ENCODE data around the gene FRMD3.
"Not testable (repeated sequence)": the region's sequence is repeated elsewhere in the genome, so short reads cannot be mapped to it uniquely, and the experiment has no call there.

FRMD3 gene

GRCh38 chr9:83521411-83521810 lies 16.8 kb downstream of the FRMD3 start:
- no peak for DNase-seq

DNA sequence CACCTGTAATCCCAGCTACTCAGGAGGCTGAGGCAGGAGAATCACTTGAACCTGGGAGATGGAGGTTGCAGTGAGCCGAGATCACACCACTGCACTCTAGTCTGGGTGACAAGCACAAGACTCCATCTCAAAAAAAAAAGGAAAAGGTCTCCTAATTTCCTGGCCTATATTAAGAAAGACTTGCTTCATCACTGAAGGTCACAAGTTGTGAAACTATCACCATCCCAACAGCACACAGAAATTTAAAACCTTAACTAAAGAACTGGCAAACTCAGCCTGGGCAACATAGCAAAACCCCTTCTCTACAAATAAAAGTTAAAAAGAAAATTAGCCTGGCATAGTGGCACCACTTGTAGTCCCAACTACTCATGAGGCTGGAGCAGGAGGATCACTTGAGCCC lies 17.2 kb downstream of the FRMD3 start:
- DNase-seq: no peak

GRCh38 chr9:83520292-83520691 lies 17.9 kb downstream of the FRMD3 start:
- DNase-seq: no peak

GRCh38 chr9:83517980-83518379 lies 20.2 kb downstream of the FRMD3 start:
- DNase-seq: not testable (repeated sequence)

DNA sequence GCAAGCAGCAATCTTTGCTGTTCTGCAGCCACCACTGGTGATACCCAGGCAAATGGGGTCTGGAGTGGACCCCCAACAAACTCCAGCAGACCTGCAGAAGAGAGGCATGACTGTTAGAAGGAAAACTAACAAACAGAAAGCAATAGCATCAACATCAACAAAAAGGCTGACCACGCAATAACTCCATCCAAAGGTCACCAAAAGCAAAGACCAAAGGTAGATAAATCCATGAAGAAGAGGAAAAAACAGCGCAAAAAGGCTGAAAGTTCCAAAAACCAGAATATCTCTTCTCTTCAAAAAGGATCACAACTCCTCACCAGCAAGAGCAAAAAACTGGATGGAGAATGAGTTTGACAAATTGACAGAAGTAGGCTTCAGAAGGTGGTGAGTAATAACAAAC lies 23.4 kb downstream of the FRMD3 start:
- no peak for DNase-seq

DNA sequence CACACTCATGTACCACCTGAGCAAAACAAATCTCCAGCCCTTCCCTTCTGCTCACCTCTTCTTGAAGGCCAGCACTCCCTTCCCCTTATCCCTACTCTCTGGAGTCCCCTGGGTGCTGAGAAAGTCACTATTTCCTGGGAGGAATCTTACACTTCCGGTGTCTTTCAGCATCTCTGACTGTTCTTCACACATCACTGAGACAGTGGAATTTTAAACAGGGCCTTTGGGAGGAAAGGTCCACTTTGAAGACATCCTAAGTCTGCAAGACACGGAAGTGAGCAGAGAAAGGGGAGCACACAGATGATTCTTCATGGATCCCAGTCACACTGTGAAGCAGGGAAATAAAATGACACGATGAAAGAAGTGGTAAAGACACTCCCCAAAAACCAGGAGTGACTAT lies 25.6 kb downstream of the FRMD3 start:
- DNase-seq: no peak

- no peak for DNase-seq
These were observed 27.1 kb downstream of the FRMD3 start for GRCh38 chr9:83511051-83511450.

DNA sequence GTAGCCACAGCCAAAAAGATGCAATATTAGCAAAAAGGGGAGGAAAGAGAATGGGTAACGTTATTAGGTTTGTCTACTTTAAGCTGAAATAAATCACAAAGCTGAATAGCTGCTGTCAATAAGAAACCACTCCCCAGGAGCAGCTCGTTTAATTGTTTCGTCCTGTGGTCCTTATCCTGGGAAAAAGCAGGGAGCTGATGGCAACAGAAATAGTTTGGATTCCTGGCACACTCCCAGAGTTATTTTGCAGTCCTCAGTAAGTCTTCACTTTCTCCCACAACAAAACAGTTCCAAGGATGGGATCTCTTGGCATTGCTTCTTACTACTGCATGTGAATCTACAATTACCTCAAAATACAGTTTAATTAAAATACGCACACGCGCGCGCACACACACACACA lies 28.8 kb downstream of the FRMD3 start:
- DNase-seq: no peak

DNA sequence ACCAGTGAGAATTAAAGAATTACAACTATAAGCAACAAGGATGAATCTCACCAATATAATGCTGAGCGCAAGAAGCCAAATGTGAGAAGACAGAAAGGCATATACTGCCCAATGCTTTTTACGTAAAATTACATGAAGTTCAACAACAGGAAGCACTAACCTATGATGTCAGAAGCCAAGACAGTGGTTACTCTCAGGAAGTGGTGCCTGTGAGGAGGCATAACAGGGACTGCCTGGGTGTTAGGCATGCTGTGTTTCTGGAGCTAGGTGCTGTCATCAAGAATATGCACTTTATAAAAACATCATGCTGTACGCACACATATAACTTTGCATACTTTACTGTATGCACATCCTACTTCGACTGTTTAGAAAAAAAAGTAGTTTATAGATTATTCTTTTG lies 30.1 kb downstream of the FRMD3 start:
- DNase-seq: no peak

- DNase-seq: no peak
These were observed 32.9 kb downstream of the FRMD3 start for GRCh38 chr9:83505282-83505681.

- DNase-seq: no peak
These were observed 34.3 kb downstream of the FRMD3 start for GRCh38 chr9:83503866-83504265.

GRCh38 chr9:83501565-83501964 lies 36.6 kb downstream of the FRMD3 start:
- no peak for DNase-seq

DNA sequence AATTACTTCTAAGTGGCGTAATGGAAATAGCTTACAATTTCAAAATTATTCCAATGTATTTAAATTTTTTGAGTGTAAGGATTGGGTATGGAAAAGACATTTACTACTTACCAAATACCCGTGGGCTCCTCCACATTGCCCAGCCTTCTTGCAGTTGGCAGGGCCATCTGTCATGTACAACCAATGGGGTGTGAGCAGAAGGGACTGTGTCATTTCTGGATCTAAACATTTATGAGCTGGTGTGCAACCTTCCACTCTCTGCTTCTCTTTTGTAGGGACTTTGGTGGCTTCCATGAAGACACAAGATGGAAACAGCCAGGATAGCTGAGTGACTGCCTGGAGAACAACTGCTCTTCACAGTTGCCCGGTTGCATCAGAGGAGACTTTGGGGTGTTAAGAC lies 40.8 kb downstream of the FRMD3 start:
- no peak for DNase-seq

- DNase-seq: no peak
These were observed 46.2 kb downstream of the FRMD3 start for GRCh38 chr9:83491995-83492394.

GRCh38 chr9:83491413-83491812 lies 46.8 kb downstream of the FRMD3 start:
- DNase-seq: no peak

DNA sequence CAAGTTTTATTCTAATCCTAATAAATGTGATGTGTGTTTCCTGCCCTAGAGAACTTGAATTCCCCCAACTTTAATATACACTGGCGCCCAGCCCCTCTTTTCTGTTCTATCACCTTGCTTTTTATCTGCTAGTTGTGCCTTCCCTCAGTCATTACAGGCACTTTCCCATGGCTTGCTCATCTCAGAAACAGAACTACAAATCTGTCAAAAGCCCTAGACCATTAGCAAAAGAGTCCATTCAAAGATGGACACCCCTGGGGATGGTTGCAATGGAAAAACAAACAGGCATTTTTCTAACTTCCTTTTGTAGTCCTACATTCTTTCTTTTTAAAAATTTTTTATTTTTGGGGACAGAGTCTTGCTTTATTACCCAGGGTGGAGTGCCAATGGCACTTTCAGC lies 48.2 kb downstream of the FRMD3 start:
- DNase-seq: no peak

DNA sequence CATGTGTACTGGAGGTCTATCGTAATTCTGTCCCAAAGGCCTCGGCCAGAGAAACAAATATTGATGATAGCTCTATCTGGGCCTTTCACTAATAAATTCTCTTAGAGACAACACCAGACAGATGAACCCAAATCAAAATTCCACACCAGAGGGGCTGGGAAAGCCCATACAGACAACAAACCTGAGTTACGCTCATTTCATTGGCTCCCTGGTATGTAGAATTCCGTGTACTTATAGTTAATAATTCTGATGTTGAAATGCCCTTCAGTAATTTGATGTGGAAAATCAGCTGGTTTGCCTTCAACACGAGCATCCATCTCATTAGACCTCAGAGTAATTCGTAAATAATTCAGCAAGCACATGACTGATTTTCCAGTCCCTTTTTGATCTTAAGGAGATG lies 53.2 kb downstream of the FRMD3 start:
- DNase-seq: no peak

- no peak for DNase-seq
These were observed 55.0 kb downstream of the FRMD3 start for GRCh38 chr9:83483223-83483622.

- DNase-seq: no peak
These were observed 58.4 kb downstream of the FRMD3 start for GRCh38 chr9:83479765-83480164.

- DNase-seq: no peak
These were observed 60.6 kb downstream of the FRMD3 start for GRCh38 chr9:83477571-83477970.

- no peak for DNase-seq
These were observed 61.1 kb downstream of the FRMD3 start for GRCh38 chr9:83477120-83477519.

- no peak for DNase-seq
These were observed 61.7 kb downstream of the FRMD3 start for GRCh38 chr9:83476513-83476912.

GRCh38 chr9:83475741-83476140 lies 62.5 kb downstream of the FRMD3 start:
- no peak for DNase-seq

- no peak for DNase-seq
These were observed 63.6 kb downstream of the FRMD3 start for GRCh38 chr9:83474631-83475030.

GRCh38 chr9:83473488-83473971 lies 64.7 kb downstream of the FRMD3 start:
- DNase-seq: no peak

- DNase-seq: no peak
These were observed 65.4 kb downstream of the FRMD3 start for GRCh38 chr9:83472764-83473163.
